Upper lobe of right lung (tissue), 1 donor: ENCODE data around the gene TRIM44. TPM values are rescaled to one million over a fixed set of nuclear protein-coding genes. Genes with fewer than 3 reads are reported as not detected.

Source experiments
- ATAC-seq: fragments of 200-7000 bp; cut with Tn5 transposase; one replicate; pipeline ENCODE4 v1.9.1; 2020; ENCODE audit warnings: mild to moderate bottlenecking, moderate library complexity
- DNase-seq: peaks from one replicate; pipeline ENCODE4 v3.0.0-alpha.2; 2020
- H3K27ac ChIP-seq: fragments of 200-600 bp; one replicate; pipeline ENCODE4 v1.8.0; 2022
- H3K27me3 ChIP-seq: fragments of 200-600 bp; one replicate; pipeline ENCODE4 v1.8.0; 2022; ENCODE audit warnings: mild to moderate bottlenecking
- H3K36me3 ChIP-seq: fragments of 200-600 bp; one replicate; pipeline ENCODE4 v1.8.0; 2022
- H3K4me1 ChIP-seq: fragments of 200-600 bp; one replicate; pipeline ENCODE4 v1.8.0; 2022
- H3K4me3 ChIP-seq: fragments of 200-600 bp; one replicate; pipeline ENCODE4 v1.8.0; 2022; ENCODE audit warnings: mild to moderate bottlenecking
- H3K9me3 ChIP-seq: fragments of 200-600 bp; one replicate; pipeline ENCODE4 v1.8.0; 2022
- intact Hi-C: fragments of 100-400 bp; cut with DNase I; formaldehyde crosslinking; loops from one replicate; pipeline ENCODE4 v1.11.0; 2022
- total RNA-seq: library from RNA; stranded (reverse); fragmentation: NEBNext Ultra II Directional; extraction: Animal tissue kit (Norgen Biotek cat#: 25700); gene quantifications from one replicate; pipeline ENCODE4 v1.2.1, GENCODE V29; 2021
- TF ChIP-seq, protein P1 (sequence below): fragments of 200-600 bp; IDR thresholded peaks from one replicate; pipeline ENCODE4 v1.8.0; 2022; ENCODE audit warnings: antibody characterized with exemption
- donor health status: DM: no; HTN: yes; CAD: no; lungs with severe emphysema.

The TRIM44 gene
- total RNA-seq, 1 donor from 2014 or later: 67.2 TPM

DNA sequence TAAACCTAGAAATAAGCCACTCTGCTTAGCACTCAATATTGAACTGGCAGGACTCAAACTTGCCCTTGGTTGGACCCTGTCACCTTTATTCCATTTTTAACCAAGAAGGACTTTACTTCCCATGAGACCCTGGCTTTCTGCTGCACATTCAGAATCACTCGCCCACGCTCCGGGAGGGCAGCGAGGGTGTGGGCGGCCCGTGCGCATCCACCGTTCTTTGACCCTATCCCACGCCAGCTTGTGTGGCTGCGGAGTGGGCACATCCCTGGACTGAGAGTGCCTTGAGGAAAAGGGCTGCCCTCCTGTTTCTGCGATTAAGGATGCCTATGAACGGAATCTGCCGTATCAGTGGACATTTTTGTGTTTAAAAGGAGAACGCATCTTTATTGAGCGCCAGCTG is 39.6 kb downstream of the TRIM44 start:
- H3K27me3 ChIP-seq: no peaks in the 10 kb centered on the region
- no peaks in the 10 kb centered on the region for H3K4me1 ChIP-seq
- no peak for ATAC-seq
- intact Hi-C loops: no loop called here
- DNase-seq: no peak
- H3K36me3 ChIP-seq: no peaks in the 10 kb centered on the region
- no peak overlapping the region for H3K27ac ChIP-seq
- no peaks in the 10 kb centered on the region for H3K9me3 ChIP-seq
- H3K4me3 ChIP-seq: no peak overlapping the region
- TF ChIP-seq, protein P1, sequence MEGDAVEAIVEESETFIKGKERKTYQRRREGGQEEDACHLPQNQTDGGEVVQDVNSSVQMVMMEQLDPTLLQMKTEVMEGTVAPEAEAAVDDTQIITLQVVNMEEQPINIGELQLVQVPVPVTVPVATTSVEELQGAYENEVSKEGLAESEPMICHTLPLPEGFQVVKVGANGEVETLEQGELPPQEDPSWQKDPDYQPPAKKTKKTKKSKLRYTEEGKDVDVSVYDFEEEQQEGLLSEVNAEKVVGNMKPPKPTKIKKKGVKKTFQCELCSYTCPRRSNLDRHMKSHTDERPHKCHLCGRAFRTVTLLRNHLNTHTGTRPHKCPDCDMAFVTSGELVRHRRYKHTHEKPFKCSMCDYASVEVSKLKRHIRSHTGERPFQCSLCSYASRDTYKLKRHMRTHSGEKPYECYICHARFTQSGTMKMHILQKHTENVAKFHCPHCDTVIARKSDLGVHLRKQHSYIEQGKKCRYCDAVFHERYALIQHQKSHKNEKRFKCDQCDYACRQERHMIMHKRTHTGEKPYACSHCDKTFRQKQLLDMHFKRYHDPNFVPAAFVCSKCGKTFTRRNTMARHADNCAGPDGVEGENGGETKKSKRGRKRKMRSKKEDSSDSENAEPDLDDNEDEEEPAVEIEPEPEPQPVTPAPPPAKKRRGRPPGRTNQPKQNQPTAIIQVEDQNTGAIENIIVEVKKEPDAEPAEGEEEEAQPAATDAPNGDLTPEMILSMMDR: no peak

DNA sequence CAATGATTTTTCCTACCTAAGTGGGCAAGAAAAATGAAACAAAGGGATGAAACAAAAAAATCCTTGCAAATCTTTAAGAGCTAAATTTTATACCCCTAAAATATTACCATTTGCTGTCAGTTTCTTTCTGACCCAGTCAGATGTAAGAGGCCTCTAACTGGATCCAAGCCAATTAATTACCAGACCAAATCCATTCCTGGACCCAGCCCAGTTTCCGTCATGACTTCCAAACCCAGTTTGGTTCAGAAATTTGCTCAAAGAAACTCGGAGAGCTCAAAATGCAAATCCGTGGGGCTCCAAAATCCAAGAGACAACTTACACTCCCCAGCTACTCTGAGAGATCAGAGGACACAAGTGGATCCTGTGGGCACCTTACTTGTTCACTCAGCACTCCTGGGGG is 46.8 kb downstream of the TRIM44 start:
- ATAC-seq (no peak), DNase-seq (no peak)
- H3K9me3 ChIP-seq: no peaks in the 10 kb centered on the region
- no peaks in the 10 kb centered on the region for H3K4me1 ChIP-seq
- no peaks in the 10 kb centered on the region for H3K27me3 ChIP-seq
- H3K27ac ChIP-seq: no peak overlapping the region
- H3K36me3 ChIP-seq: no peaks in the 10 kb centered on the region
- TF ChIP-seq, protein P1: no peak
- intact Hi-C loops: no loop called here
- H3K4me3 ChIP-seq: no peak overlapping the region

DNA sequence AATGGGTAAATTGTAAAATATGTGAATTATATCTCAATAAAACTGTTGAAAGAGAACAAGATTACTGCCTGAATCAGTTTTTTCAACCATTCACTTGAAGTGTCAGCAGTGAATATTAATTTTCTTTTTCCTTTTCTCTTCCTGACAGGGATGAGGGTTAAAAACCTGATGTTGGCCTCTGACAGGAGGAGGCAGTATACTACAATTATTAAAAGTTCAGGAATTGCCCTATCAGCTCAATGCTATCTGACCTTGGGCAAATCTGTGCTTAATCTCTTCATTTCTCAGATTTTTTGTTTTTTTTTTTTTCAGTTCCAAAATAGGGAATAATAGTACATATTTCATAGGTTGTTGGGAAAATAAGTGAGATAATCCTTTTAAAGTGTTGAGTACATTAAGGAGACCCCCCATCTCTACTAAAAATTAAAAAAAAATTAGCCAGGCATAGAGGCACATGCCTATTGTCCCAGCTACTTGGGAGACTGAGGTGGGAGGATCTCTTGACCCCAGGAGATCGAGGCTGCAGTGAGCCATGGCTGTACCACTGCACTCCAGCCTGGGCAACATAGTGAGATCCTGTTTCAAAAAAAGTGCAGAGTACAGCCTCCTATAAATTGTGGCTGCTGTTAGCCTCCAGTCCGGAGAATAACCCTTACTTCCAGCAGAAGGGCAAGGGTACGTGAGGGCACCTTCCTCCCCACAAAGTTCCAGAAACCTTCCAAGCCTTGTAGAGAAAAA is 48.8 kb downstream of the TRIM44 start:
- Histone ChIP-seq H3K4me3 (no peak overlapping the region), H3K9me3 (no peaks in the 10 kb centered on the region), H3K27me3 (no peaks in the 10 kb centered on the region), H3K27ac (no peak overlapping the region), H3K4me1 (no peaks in the 10 kb centered on the region), H3K36me3 (no peaks in the 10 kb centered on the region)
- intact Hi-C loops: no loop called here
- DNase-seq (no peak), ATAC-seq (no peak)
- TF ChIP-seq, protein P1: no peak

DNA sequence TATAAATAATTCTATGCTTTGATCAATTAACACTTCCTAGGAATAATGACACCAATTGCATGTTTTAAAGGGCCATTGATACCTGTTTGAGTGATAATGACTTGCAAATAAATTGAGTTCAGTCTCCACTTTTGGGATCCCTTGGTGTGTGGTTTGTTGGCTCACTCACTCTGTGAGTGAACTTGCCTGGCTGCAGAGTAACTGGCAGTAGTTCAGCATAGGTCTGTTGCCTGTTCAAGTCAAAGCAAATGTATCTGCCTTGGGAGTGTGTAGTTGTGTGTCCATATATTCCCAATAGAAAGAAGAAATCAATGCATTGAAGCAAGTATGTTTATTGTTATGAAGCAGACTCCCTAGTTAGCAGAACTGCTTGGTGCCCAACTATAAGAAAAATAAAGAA is 49.3 kb downstream of the TRIM44 start:
- DNase-seq (no peak), ATAC-seq (no peak)
- TF ChIP-seq, protein P1: no peak
- no peaks in the 10 kb centered on the region for H3K36me3 ChIP-seq
- no peaks in the 10 kb centered on the region for H3K4me1 ChIP-seq
- no peaks in the 10 kb centered on the region for H3K27me3 ChIP-seq
- no peak overlapping the region for H3K4me3 ChIP-seq
- H3K27ac ChIP-seq: no peak overlapping the region
- intact Hi-C loops: no loop called here
- H3K9me3 ChIP-seq: no peaks in the 10 kb centered on the region

DNA sequence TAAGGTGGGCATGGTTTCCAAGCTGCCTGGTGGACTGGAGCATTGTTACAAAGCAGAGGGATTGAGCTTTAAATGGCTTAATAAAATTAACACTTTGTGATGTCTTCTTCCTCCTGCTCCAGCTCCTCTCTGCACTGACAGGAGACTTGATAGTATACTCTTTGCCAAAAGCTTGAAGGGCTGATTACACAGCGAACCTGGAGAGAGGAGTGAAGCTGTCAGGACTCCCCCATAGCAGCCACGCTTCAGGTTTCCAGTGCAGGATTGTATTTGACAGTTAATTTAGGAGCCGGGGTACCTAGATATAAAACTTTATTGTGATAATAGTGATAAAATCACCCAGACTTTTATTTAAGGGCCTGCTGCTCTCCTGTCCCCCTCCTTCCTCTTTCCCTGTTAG is 50.0 kb downstream of the TRIM44 start:
- TF ChIP-seq, protein P1: no peak
- Histone ChIP-seq H3K9me3 (no peaks in the 10 kb centered on the region), H3K36me3 (no peaks in the 10 kb centered on the region), H3K4me3 (no peak overlapping the region), H3K4me1 (no peaks in the 10 kb centered on the region), H3K27ac (no peak overlapping the region), H3K27me3 (no peaks in the 10 kb centered on the region)
- DNase-seq (no peak), ATAC-seq (no peak)
- intact Hi-C loops: no loop called here
